GM12892 (cell line): ENCODE results near the gene UBE2C.

ENCODE experiments used
- DNase-seq: peaks from one replicate; pipeline ENCODE4 v3.0.0; 2011; ENCODE audit not compliant: insufficient read length
- FAIRE-seq: peaks from 2 replicates; lab custom pipeline; 2011; peaks lifted over from hg19 to GRCh38; lab: Jason Lieb, UNC
- POLR2A ChIP-seq: IDR thresholded peaks from 2 replicates; pipeline ENCODE4 v1.6.1; 2011; ENCODE audit warnings: low read depth, low read length, control low read depth
- POLR2AphosphoS5 ChIP-seq: IDR thresholded peaks from 2 replicates; pipeline ENCODE4 v1.6.1; 2011; ENCODE audit warnings: low read depth, low read length, control low read depth
- TAF1 ChIP-seq: IDR thresholded peaks from 2 replicates; pipeline ENCODE4 v1.6.1; 2011; ENCODE audit warnings: low read depth, mild to moderate bottlenecking, control low read depth, low read length, borderline replicate concordance

The UBE2C gene

DNA sequence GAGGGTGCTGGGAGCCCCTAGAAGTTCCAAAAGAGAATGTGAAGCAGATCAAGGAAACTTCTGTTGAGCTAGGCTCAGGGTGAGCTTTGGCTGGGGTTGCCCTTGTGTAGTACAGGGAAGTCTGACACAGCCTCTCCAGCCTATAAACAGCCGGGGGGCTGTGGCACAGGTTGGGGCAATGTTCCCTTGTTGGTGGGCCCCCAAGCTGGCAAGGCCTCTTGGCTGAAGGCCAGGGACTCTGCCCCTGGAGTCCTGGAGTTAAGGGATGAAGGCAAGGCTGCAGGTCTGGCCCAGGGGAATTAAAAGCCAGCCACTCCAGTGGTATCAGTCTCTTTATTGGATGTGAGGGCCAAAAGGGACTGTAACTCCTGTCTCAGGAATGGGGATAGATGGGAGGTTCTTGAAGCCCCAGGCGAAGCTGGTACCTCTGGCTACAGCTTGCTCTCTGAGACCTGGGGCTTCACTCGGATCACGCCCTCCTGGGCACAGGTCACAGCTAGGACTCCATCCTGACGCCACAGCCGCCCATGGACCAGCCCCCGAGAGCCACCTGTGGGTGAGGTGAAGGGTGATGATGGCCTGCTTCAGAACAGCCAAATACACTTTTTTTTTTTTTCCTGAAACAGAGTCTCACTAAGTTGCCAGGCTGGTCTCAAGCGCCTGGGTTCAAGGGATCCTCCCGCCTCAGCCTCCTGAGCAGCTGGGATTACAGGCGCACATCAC is 29.1 kb downstream of the UBE2C start:
- DNase-seq (no peak), FAIRE-seq (no peak)
- no peak for TF ChIP-seq POLR2A
- no peak for TF ChIP-seq POLR2AphosphoS5
- no peak for TF ChIP-seq TAF1

DNA sequence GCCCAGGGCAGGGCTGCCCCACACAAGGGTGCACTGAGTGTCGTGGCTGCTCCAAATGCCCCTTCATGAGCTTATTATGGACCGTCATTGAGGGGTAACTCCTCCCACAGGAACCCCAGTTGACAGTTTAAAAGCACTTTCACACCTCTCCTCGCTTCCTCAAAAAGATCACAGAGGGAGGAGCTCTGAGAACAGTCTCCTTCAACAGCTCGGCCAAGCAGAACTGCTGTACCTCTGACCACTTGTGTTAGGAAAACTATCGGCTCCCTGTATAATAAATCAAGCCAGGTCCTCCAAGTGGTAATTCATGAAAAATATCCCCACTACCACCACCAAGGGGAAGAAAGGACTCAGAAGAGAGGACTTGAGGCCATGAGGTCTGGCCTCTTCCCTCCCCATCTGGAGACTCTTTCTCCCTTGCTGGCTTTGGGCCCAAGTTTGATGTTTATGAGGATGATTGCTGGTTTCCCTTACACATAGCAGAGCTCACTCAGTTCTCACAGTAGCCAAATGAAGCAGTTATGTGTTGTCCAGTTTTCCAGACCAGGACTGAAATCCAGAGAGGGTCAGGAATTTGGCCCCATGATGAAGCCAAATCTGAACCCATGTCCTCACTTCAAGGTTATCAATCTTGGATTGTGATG is 29.8 kb downstream of the UBE2C start:
- DNase-seq (peak; percentile 53), FAIRE-seq (peak; percentile 9)
- TF ChIP-seq POLR2AphosphoS5 (no peak), POLR2A (peak; percentile 28; the same call in 1 of the 2 replicates)

- FAIRE-seq = no peak
- no peak for TF ChIP-seq POLR2AphosphoS5
- TF ChIP-seq TAF1 = no peak
- DNase-seq = no peak
These were observed 31.1 kb downstream of the UBE2C start for GRCh38 chr20:45843506-45843905.

- DNase-seq (no peak), FAIRE-seq (no peak)
- no peak for TF ChIP-seq POLR2AphosphoS5
- no peak for TF ChIP-seq POLR2A
- no peak for TF ChIP-seq TAF1
These were observed 33.0 kb downstream of the UBE2C start for GRCh38 chr20:45845452-45845851.

GRCh38 chr20:45848421-45848820 is 36.0 kb downstream of the UBE2C start:
- no peak for FAIRE-seq
- DNase-seq = no peak
- TF ChIP-seq POLR2AphosphoS5 (no peak), TAF1 (no peak), POLR2A (no peak)

GRCh38 chr20:45848969-45849582 is 36.6 kb downstream of the UBE2C start:
- TF ChIP-seq POLR2AphosphoS5 (no peak), TAF1 (no peak), POLR2A (no peak)
- DNase-seq = no peak
- no peak for FAIRE-seq

DNA sequence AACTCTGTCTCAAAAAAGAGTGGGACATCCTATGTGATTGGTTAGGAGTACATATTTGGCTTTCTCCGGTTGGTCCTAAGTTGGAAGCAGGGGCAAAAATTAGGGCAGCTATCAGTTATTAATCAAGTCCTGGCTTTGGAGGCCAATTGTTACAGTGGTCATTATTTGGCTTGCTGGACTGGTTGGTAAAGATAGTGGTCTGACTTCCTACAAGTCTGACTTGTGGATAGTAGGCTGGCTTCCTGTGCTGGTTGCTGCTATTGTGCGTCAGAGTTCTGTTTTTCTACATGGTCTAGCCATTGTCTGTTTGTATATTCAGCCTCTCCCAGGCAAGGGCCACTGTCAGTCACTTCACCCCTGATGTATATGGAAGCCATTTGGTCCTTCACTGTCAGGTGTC is 37.8 kb downstream of the UBE2C start:
- DNase-seq (no peak), FAIRE-seq (no peak)
- TF ChIP-seq POLR2A (no peak), POLR2AphosphoS5 (no peak), TAF1 (no peak)

DNA sequence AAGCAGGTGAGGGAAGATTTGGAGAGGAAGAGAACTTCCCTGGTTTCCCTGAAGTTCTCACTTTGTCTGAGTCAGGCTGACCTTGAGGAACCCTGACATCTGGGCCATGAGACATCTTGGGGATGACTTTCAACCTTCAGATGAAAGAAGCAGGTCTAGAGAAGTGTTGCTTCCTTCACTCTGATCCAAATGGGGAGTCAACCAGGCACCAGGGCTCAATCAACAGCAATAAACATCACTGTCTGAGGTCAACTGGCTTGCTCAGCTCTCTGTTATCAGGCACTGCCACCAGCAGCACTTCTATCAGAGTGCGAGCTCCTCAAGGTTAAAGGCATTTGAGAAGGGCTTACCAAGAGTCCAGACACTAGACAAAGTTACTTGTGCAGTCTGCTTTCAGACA is 38.5 kb downstream of the UBE2C start:
- TF ChIP-seq POLR2A = no peak
- TF ChIP-seq TAF1 = no peak
- DNase-seq = no peak
- no peak for FAIRE-seq

GRCh38 chr20:45851501-45851900 is 39.1 kb downstream of the UBE2C start:
- no peak for DNase-seq
- FAIRE-seq = no peak
- no peak for TF ChIP-seq TAF1
- no peak for TF ChIP-seq POLR2A
- no peak for TF ChIP-seq POLR2AphosphoS5

GRCh38 chr20:45852326-45852725 is 39.9 kb downstream of the UBE2C start:
- FAIRE-seq = no peak
- TF ChIP-seq TAF1 (no peak), POLR2AphosphoS5 (no peak), POLR2A (no peak)
- no peak for DNase-seq

- TF ChIP-seq TAF1 (no peak), POLR2A (no peak), POLR2AphosphoS5 (no peak)
- no peak for FAIRE-seq
- DNase-seq = no peak
These were observed 41.0 kb downstream of the UBE2C start for GRCh38 chr20:45853484-45853883.
